IPS-15b (cell line): ENCODE data around the gene SMYD3.

Source experiments
- H3K27me3 ChIP-seq: one replicate; pipeline ENCODE4 v1.6.1; 2013; ENCODE audit warnings: low read length; ENCODE audit not compliant: control insufficient read depth, insufficient read depth
- H3K36me3 ChIP-seq: one replicate; pipeline ENCODE4 v1.6.1; 2013; ENCODE audit warnings: low read length; ENCODE audit not compliant: control insufficient read depth, insufficient read depth
- H3K4me1 ChIP-seq: one replicate; pipeline ENCODE4 v1.6.1; 2013; ENCODE audit warnings: mild to moderate bottlenecking, low read length; ENCODE audit not compliant: control insufficient read depth, insufficient read depth
- H3K4me3 ChIP-seq: one replicate; pipeline ENCODE4 v1.5.1; 2013; ENCODE audit warnings: low read depth, low read length
- H3K9ac ChIP-seq: one replicate; pipeline ENCODE4 v1.6.1; 2013; ENCODE audit warnings: low read depth, mild to moderate bottlenecking, low read length
- H3K9me3 ChIP-seq: one replicate; pipeline ENCODE4 v1.6.1; 2013; ENCODE audit warnings: mild to moderate bottlenecking, low read length; ENCODE audit not compliant: control insufficient read depth, insufficient read depth

The SMYD3 gene

DNA sequence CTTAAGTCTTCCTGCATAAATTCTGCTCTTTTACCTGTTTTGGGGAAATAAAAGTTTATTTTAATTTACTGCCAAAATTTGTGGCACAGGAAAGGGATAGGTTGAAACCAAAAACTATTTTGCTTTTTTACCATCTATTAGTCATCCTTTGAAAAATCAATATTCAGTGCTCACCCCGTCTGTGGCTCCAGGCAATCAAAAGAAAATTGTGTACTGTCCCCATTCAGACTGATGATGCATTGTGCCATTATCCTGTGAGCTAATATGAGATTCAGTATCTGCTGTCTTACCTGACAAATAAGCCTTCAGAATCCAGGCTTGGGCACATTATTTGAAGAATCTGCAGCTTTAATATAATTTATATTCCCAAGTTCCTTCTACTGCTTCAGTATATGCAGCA lies 701.5 kb downstream of the SMYD3 start:
- no peaks in the 10 kb centered on the region for H3K27me3 ChIP-seq

DNA sequence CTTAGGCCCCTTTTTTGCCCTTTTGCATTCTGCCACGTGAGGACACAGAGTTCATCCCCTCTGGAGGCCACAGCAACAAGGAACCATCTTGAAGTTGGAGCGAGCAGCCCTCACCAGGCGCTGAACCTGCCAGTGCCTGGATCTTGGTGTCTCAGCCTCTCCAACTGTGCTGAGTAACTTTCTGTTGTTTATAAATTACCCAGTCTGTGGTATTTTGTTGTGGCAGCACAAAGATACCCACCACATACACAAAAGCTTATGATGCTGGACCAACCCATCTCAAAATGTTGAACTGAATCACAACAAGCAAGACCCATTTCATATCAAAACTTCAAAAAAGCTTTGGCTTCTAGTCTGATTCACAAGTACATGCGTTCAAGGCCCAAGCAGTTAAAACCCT lies 702.4 kb downstream of the SMYD3 start:
- no peak overlapping the region for H3K9ac ChIP-seq
- H3K36me3 ChIP-seq: no peaks in the 10 kb centered on the region
- no peaks in the 10 kb centered on the region for H3K27me3 ChIP-seq
- no peaks in the 10 kb centered on the region for H3K4me1 ChIP-seq
- H3K9me3 ChIP-seq: no peaks in the 10 kb centered on the region
- no peak overlapping the region for H3K4me3 ChIP-seq

More for the DNA sequence above, 701.5 kb downstream of the SMYD3 start:
- no peak overlapping the region for H3K9ac ChIP-seq
- no peak overlapping the region for H3K4me3 ChIP-seq
- no peaks in the 10 kb centered on the region for H3K9me3 ChIP-seq
- no peaks in the 10 kb centered on the region for H3K4me1 ChIP-seq
- no peaks in the 10 kb centered on the region for H3K36me3 ChIP-seq

DNA sequence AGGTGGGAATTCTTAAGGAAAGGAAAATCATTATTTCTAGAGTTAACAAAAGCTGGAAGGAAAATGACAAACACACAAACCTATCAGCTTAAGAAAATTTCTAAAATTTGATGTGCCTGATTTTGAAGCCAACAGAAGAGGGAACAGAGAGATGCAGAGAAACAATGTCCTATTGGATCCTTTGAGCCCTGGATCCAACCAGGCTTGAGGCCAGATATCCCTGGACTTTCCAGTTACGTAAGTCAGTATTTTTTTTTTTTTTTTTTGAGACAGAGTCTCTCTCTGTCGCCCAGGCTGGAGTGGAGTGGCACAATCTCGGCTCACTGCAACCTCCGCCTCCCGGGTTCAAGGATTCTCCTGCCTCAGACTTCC lies 703.4 kb downstream of the SMYD3 start:
- Histone ChIP-seq H3K9ac (no peak overlapping the region), H3K4me3 (no peak overlapping the region), H3K4me1 (no peaks in the 10 kb centered on the region), H3K27me3 (no peaks in the 10 kb centered on the region), H3K9me3 (no peaks in the 10 kb centered on the region), H3K36me3 (no peaks in the 10 kb centered on the region)

DNA sequence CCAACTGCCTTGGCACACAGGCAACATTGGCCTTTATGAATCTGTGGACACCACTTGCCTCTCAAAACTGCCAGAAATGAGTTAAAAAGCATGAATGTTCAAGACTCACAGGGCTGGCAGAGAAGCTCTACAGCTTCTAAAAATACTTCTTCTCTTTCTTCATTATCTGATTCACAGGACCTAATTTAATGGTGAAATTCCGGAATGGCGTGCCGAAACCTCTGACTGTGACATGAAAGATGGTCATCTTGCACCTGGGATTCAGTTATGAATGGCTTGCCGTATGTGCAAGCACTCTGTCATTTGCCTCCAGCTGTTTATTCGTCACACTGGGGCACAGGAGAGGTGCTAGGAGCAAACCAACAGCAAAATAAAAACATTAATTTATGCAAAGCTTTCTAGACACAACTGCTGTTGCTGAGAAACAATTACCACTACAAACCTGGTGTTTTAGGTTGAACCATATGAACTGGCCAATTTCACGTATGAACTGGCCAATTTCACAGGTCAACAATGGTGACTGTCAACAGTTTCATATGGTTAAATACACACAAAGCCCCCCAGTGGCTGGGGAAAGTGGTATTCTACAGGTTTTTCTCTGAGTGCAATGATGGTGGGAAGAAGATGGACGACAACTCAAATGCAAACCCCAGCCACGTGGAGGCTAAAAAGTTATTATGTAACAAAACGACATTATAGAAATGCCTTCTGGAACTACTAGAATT lies 704.0 kb downstream of the SMYD3 start:
- Histone ChIP-seq H3K9me3 (no peaks in the 10 kb centered on the region), H3K36me3 (no peaks in the 10 kb centered on the region), H3K4me1 (no peaks in the 10 kb centered on the region), H3K27me3 (no peaks in the 10 kb centered on the region), H3K4me3 (no peak overlapping the region), H3K9ac (no peak overlapping the region)

DNA sequence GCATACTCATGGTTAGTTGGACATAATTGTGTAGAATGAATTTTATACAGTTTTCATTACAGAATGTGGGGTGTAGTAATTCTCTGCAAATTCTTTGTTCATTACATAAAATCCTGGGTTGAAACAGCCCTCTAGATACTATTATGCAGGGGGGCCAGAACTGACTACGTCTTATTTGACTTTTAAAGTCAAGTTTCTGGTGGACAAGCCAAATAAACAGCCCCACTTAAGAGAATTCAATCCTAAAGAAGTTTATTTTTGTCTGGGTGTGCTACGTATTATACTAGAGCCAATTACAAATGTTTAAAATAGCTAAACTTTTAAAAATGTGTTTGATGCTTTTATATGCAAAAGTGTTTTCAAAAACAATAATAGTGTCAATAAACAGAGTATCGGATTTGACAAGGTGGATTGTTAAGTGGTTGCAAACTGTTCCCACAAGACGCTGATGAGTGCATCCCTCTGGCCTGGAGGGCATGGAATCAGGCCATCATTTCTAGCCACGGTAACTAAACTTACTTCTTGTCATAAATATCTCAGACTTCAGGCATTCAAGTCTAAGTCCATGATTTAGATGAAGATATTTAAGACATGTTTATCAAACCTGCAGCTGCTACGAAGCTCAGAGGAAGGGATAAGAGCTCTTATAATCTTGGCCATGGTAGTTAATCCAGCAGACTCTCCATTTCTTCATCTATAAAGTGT lies 706.0 kb downstream of the SMYD3 start:
- H3K4me3 ChIP-seq: no peak overlapping the region
- H3K9ac ChIP-seq: no peak overlapping the region
- no peaks in the 10 kb centered on the region for H3K27me3 ChIP-seq
- H3K4me1 ChIP-seq: no peaks in the 10 kb centered on the region
- H3K36me3 ChIP-seq: no peaks in the 10 kb centered on the region
- no peaks in the 10 kb centered on the region for H3K9me3 ChIP-seq

DNA sequence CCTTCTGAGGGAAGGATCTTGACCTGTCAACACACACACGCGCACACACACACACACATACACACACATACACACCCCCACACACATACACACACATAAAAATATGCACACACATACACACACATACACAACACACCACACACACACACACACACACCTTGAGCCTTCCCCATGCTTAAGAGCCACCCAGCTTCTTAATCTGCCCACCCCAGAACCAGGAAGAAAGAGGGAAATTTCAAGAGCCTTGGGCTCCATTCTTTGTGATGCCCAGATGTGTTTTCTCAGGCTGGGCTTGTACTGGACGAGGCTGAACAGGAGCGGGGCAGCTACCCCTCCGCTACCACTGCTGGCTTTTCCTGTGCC lies 708.7 kb downstream of the SMYD3 start:
- no peak overlapping the region for H3K9ac ChIP-seq
- no peaks in the 10 kb centered on the region for H3K36me3 ChIP-seq
- no peaks in the 10 kb centered on the region for H3K9me3 ChIP-seq
- no peaks in the 10 kb centered on the region for H3K27me3 ChIP-seq
- no peaks in the 10 kb centered on the region for H3K4me1 ChIP-seq
- H3K4me3 ChIP-seq: no peak overlapping the region

DNA sequence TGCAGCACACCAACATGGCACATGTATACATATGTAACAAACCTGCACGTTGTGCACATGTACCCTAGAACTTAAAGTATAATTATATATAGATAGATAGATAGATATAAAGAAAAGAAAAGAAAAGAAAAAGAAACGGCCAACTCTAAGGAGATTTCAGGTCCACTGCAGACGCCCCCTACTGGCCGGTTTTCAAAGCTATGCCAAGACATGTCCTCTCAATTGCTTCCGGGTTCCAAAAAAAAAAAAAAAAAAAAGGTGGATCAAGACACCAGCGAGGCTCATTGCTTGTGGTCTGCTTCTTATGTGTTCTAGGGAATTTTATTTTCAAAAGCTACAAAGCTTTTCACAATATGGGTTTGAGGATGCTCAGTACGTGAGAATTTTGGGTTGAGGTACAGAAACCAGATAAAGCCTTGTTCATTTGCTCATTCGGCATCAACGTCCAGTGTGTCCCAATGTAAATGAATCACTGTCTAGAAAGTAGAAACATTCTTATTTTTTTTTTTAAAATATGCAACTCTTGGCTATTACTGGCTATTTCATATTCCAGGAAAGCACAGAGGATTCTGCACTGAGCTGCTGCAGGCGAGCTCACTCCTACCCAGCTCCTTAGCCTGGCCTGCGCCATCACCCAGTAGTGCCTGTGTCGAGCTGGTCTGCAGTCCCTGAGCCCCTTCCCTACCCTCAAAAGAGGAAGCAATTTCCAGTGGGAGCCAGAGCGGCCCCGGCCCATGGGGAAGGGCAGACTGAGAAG lies 709.3 kb downstream of the SMYD3 start:
- Histone ChIP-seq H3K9me3 (no peaks in the 10 kb centered on the region), H3K27me3 (no peaks in the 10 kb centered on the region), H3K9ac (no peak overlapping the region), H3K4me3 (no peak overlapping the region), H3K36me3 (no peaks in the 10 kb centered on the region), H3K4me1 (no peaks in the 10 kb centered on the region)

DNA sequence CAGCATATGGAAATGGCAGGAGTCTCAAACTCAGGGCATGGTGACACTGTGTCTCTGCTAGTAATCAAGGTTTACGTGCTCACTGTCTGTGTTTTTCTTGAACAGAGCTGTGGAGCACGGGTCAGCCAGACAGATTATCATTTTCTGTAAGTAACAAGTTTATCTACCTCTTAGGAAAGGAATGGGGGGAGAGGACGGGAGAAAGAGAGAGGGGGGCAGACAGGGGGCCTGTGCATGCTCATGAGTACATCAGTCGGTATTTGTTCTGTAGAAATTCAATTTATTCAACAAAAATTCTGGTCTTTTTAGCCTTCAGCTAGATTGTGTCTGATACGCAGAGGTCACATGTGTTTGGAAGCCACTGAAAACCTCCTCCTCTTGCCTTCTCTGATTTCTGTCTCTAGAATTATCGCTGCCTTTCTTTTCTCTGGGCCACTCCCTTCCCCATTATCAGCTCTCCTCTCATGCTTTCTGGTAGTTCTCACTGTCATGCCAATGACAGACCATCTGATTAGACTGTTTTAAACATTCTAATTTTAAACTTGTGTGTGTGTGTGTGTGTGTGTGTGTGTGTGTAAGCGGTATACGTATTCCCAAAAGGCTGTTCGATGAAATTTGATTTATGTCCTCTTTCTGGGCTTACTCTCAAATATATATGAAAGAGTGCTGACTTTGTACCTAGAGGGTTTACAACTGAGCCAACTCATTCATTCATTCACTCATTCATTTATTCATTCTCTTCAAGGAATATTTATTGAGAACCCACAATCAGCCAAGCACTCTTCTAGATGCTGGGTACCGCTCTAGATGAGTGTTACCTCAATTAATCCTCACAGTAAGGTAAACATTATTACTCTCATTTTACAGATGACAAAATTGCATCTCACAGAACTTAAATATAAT lies 715.4 kb downstream of the SMYD3 start:
- Histone ChIP-seq H3K4me1 (no peaks in the 10 kb centered on the region), H3K9ac (no peak overlapping the region), H3K27me3 (no peaks in the 10 kb centered on the region), H3K36me3 (no peaks in the 10 kb centered on the region), H3K4me3 (no peak overlapping the region), H3K9me3 (no peaks in the 10 kb centered on the region)

DNA sequence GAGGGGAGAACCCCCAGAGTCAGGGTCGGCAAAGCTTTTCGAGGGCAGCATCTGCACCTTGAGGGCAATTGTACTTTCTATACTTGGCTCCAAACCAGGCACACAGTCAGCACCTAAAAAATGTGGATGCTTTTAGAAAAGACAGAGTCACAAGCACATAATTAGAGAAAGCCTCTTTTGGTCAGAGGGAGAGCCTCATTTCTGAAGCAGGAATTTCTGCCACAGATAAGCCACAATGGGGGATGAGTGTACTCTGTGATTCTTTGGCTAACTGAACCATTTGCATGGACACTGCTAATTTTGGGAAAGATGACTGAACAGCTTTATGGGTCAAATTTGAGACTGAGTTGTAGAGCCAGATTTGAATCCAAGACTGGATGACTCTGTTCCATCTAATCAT lies 716.6 kb downstream of the SMYD3 start:
- Histone ChIP-seq H3K4me3 (no peak overlapping the region), H3K9me3 (no peaks in the 10 kb centered on the region), H3K27me3 (no peaks in the 10 kb centered on the region), H3K4me1 (no peaks in the 10 kb centered on the region), H3K36me3 (no peaks in the 10 kb centered on the region), H3K9ac (no peak overlapping the region)

DNA sequence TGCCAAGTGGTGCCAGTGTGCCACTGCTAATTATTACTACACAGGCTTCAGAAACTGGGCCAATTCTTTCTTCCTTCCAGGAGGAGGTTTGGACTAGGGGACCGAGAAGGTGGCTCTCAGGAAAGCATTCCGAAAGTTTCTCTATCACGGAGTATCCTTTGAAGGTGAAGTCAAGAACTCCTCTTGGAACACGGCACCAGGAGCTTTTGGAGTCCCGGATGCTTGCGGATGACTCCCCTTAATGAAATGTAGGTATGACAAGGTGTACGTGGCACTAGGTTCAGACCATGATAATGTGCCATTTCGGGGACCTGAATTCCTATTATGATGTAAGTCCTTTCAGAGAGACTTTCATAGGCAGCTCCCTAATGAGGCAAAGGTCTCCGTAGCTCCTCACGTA lies 718.2 kb downstream of the SMYD3 start:
- Histone ChIP-seq H3K9ac (no peak overlapping the region), H3K36me3 (no peaks in the 10 kb centered on the region), H3K27me3 (no peaks in the 10 kb centered on the region), H3K4me3 (no peak overlapping the region), H3K4me1 (no peaks in the 10 kb centered on the region), H3K9me3 (no peaks in the 10 kb centered on the region)

DNA sequence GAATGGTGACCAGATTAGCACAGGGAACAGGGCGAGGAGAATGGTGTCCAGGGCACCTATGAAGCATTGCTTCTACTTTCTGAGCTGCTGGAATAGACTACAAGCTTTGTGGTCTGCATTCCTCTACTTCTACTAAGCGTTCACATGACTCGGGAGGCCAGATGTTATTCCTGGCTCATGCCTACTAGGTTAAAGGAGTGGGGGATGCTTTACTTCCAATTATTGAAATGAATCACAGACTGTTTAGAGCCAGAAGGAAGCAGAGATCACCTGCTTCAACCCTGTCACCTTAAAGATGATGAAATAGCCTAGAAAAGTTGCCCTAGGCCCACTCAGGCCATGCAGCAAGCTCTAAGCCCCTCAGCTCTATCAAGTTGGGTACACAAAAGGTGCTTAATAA lies 718.8 kb downstream of the SMYD3 start:
- H3K9me3 ChIP-seq: no peaks in the 10 kb centered on the region
- no peaks in the 10 kb centered on the region for H3K36me3 ChIP-seq
- no peaks in the 10 kb centered on the region for H3K27me3 ChIP-seq
- H3K4me1 ChIP-seq: no peaks in the 10 kb centered on the region
- H3K4me3 ChIP-seq: no peak overlapping the region
- no peak overlapping the region for H3K9ac ChIP-seq
